ENCODE results near the gene MEGF6. TPM values are rescaled to one million over a fixed set of nuclear protein-coding genes. Genes with fewer than 3 reads are reported as not detected.

The MEGF6 gene
- total RNA-seq, 2 experiments from 2014 or later: 57.5 to 62.2 TPM

DNA sequence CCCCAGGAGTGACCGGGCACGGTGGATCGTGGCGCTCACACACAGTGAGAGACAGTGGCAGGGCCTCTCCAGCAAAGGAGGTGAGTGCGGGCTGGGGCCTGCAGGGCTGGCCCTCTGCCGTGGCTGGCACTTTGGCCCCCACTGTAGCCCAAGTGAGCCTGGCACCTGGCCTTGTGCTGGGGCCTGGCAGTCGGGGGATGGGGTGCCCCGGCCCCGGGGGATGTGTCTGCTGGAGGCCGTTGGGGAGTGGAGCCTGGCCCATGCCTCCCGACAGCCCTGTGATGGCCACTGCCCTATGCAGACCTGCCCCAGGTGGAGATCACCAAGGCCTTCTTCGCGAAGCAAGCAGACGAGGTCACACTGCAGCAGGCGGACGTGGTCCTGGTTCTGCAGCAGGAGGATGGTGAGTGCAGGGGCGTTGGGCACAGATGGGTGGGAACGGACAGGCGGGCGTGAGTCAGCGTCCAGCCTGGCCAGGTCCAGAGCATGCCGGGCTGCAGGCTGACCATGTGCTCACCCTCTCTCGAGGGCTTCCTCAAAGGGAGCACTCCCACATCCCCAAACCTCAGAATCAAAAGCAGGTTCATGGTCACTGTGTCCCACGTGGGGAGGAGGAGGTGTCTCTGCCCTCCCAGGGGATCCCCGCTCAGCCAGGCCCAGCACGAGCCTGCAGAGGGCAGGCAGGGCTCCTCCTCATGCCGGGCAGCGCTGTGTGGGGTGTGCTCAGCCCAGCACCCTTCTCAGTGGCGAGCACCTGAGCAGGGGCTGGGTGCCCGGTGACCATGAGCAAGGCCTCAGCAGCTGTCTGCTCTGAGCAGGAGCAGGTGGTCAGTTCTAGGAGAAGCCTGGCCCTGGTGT is 131.6 kb downstream of the MEGF6 start:
- Histone ChIP-seq H3K27me3 (ENCODE audit: control insufficient read depth in 1 of 2, insufficient read depth in 2 of 2, low read length in 2 of 2) (peaks cover 0 to 3% of the 10 kb centered on the region in 2 experiments), H3K36me3 (ENCODE audit: insufficient read depth, low read length) (no peaks in the 10 kb centered on the region), H3K9me3 (ENCODE audit: control insufficient read depth in 1 of 2, insufficient read depth in 1 of 2, low read length in 2 of 2) (peaks cover 0 to 10% of the 10 kb centered on the region in 2 experiments), H3K27ac (ENCODE audit: low read depth in 1 of 2, low read length in 2 of 2) (no peak overlapping the region), H3K4me1 (ENCODE audit: insufficient read depth, low read length) (no peaks in the 10 kb centered on the region), H3K4me3 (ENCODE audit: low read length) (no peak overlapping the region)
- intact Hi-C loops (cut with DNase I, micrococcal nuclease): no loop called here
- ChIA-PET POLR2A (no interaction called here), CTCF (interaction anchor here (1.1 kb wide), 1 partner anchor 139 kb away, joined by 3 read pairs; no protein-coding TSS in a partner anchor)
- Mint-ChIP-seq H3K27me3 (no peaks in the 10 kb centered on the region), H3K4me3 (no peak overlapping the region), H3K9me3 (no peaks in the 10 kb centered on the region), H3K36me3 (ENCODE audit: low read depth) (no peaks in the 10 kb centered on the region), H3K4me1 (ENCODE audit: low read depth) (no peaks in the 10 kb centered on the region), H3K27ac (no peak overlapping the region)
- ATAC-seq (ENCODE audit: poor library complexity) (no peak), DNase-seq (no peak)
- TF ChIP-seq, protein P1, sequence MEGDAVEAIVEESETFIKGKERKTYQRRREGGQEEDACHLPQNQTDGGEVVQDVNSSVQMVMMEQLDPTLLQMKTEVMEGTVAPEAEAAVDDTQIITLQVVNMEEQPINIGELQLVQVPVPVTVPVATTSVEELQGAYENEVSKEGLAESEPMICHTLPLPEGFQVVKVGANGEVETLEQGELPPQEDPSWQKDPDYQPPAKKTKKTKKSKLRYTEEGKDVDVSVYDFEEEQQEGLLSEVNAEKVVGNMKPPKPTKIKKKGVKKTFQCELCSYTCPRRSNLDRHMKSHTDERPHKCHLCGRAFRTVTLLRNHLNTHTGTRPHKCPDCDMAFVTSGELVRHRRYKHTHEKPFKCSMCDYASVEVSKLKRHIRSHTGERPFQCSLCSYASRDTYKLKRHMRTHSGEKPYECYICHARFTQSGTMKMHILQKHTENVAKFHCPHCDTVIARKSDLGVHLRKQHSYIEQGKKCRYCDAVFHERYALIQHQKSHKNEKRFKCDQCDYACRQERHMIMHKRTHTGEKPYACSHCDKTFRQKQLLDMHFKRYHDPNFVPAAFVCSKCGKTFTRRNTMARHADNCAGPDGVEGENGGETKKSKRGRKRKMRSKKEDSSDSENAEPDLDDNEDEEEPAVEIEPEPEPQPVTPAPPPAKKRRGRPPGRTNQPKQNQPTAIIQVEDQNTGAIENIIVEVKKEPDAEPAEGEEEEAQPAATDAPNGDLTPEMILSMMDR (IDR thresholded peaks at IDR 0.05): no peak

DNA sequence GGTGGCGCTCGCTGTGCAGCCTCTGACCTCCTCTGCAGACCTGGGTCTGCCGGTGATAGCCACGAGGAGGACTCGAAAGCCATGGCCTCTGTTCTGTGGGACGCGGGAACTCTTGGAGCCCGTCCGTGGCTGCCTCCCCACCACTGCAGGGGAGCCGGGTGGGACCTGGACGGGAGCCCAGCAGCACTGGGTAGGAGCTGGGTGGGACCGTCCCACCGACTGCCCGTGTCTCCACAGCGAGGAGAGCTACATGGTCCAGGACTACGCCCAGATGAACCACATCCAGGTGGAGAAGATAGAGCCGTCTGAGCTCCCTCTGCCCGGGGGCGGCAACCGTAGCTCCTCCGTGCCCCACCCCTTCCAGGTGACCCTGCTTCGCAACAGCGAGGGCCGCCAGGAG is 133.1 kb downstream of the MEGF6 start:
- ChIA-PET CTCF (no interaction called here), POLR2A (no interaction called here)
- ATAC-seq (ENCODE audit: poor library complexity): no peak
- no peak overlapping the region for H3K4me3 ChIP-seq (ENCODE audit: low read length)
- no peaks in the 10 kb centered on the region for H3K36me3 Mint-ChIP-seq (ENCODE audit: low read depth)
- no peaks in the 10 kb centered on the region for H3K9me3 Mint-ChIP-seq
- H3K4me1 Mint-ChIP-seq (ENCODE audit: low read depth): no peaks in the 10 kb centered on the region
- peaks cover 0 to 5% of the 10 kb centered on the region in 2 experiments for H3K9me3 ChIP-seq (ENCODE audit: control insufficient read depth in 1 of 2, insufficient read depth in 1 of 2, low read length in 2 of 2)
- DNase-seq: no peak
- H3K27ac Mint-ChIP-seq: no peak overlapping the region
- no peaks in the 10 kb centered on the region for H3K36me3 ChIP-seq (ENCODE audit: insufficient read depth, low read length)
- no peaks in the 10 kb centered on the region for H3K4me1 ChIP-seq (ENCODE audit: insufficient read depth, low read length)
- peaks cover 4% of the 10 kb centered on the region for H3K27me3 Mint-ChIP-seq
- peaks cover 0 to 3% of the 10 kb centered on the region in 2 experiments for H3K27me3 ChIP-seq (ENCODE audit: control insufficient read depth in 1 of 2, insufficient read depth in 2 of 2, low read length in 2 of 2)
- TF ChIP-seq, protein P1 (IDR thresholded peaks at IDR 0.05): no peak
- H3K27ac ChIP-seq (ENCODE audit: low read depth in 1 of 2, low read length in 2 of 2): no peak overlapping the region
- H3K4me3 Mint-ChIP-seq: no peak overlapping the region
- intact Hi-C loops (cut with DNase I, micrococcal nuclease): no loop called here

DNA sequence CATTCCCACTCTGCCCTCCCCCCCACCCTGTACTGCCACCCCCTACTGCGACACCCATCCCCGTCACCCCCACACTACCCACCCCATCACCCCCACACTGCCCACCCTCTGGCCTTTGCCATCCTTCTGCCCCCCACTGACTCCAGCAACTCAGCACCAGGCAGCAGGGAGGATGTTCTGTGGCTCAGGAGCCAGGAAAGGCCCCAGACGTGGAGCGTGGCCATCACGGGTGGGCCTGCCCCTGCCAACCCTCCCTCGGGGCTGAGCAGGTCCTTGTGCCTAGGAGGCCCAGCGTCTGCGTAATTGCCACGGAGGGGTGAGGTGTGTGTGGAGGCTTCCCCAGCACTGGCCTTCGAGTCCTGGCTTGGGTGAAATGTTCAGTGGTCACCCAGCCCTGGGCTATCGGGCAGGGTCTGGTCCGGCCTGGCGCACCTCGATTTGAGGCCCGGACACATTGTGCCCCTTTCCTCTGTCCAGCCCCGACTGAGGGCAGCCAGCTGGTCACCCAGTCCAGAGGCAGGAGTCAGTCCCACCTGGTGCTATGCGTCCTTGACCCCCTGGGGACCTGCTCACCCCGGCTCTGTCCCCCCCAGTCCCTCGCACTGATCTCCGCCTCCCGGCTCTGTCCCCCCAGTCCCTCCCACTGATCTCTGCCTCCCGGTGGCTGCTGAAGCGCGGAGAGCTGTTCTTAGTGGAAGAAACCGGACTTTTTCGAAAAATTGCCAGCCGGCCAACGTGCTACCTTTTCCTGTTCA is 133.9 kb downstream of the MEGF6 start:
- CTCF ChIA-PET: no interaction called here
- no peak overlapping the region for H3K4me3 Mint-ChIP-seq
- intact Hi-C loops (cut with DNase I, micrococcal nuclease): no loop called here

More for the DNA sequence above, 133.9 kb downstream of the MEGF6 start:
- POLR2A ChIA-PET: no interaction called here
- Mint-ChIP-seq H3K27ac (no peak overlapping the region), H3K36me3 (ENCODE audit: low read depth) (no peaks in the 10 kb centered on the region), H3K27me3 (peaks cover 4% of the 10 kb centered on the region), H3K9me3 (no peaks in the 10 kb centered on the region), H3K4me1 (ENCODE audit: low read depth) (no peaks in the 10 kb centered on the region)
- Histone ChIP-seq H3K36me3 (ENCODE audit: insufficient read depth, low read length) (no peaks in the 10 kb centered on the region), H3K9me3 (ENCODE audit: control insufficient read depth in 1 of 2, insufficient read depth in 1 of 2, low read length in 2 of 2) (peaks cover 0 to under 1% of the 10 kb centered on the region in 2 experiments), H3K27ac (ENCODE audit: low read depth in 1 of 2, low read length in 2 of 2) (no peak overlapping the region), H3K27me3 (ENCODE audit: control insufficient read depth in 1 of 2, insufficient read depth in 2 of 2, low read length in 2 of 2) (peaks cover 0 to 3% of the 10 kb centered on the region in 2 experiments), H3K4me3 (ENCODE audit: low read length) (no peak overlapping the region), H3K4me1 (ENCODE audit: insufficient read depth, low read length) (no peaks in the 10 kb centered on the region)
- TF ChIP-seq, protein P1 (IDR thresholded peaks at IDR 0.05): no peak
- no peak for DNase-seq
- ATAC-seq (ENCODE audit: poor library complexity): no peak

Measured in CD4-positive, alpha-beta T cell (primary cell).